GM12878 (cell line): ENCODE results near the gene CD3E.

ENCODE experiments used
- CHD4 ChIP-seq: fragments of 200-600 bp; sonication (generic); IDR thresholded peaks from 2 replicates; pipeline ENCODE4 v1.6.1; 2016; ENCODE audit warnings: mild to moderate bottlenecking
- CTCF ChIP-seq, 3 experiments: IDR thresholded peaks in 2 of 3; conservative IDR thresholded peaks in 1 of 3; 2 replicates each; pipeline ENCODE4 v1.5.1; 2011; ENCODE audit warnings: low read depth in 3 of 3, low read length in 3 of 3, mild to moderate bottlenecking in 3 of 3, control low read depth in 2 of 3, moderate library complexity in 2 of 3, inconsistent platforms in 1 of 3, mixed read lengths in 1 of 3; ENCODE audit not compliant: control insufficient read depth in 2 of 3, insufficient read depth in 1 of 3; ENCODE audit errors: extremely low read depth in 1 of 3
- EGR1 ChIP-seq, 2 experiments: IDR thresholded peaks; 1 replicate in 1 of 2; 2 replicates in 1 of 2; pipeline ENCODE4 v1.6.1; 2011 to 2012; ENCODE audit warnings: low read depth in 2 of 2, low read length in 2 of 2, borderline replicate concordance in 1 of 2, mild to moderate bottlenecking in 1 of 2, moderate library complexity in 1 of 2
- EP300 ChIP-seq, 2 experiments: fragments of 150-350 bp in 1 of 2; IDR thresholded peaks; 2 replicates each; pipeline ENCODE4 v1.6.1; 2011 to 2012; ENCODE audit warnings: low read depth in 2 of 2, low read length in 2 of 2, borderline replicate concordance in 1 of 2, improper control_type of control experiment in 1 of 2, inconsistent platforms in 1 of 2; ENCODE audit not compliant: control insufficient read depth in 1 of 2
- EZH2 ChIP-seq: IDR thresholded peaks from 2 replicates; pipeline ENCODE4 v1.6.1; 2012; ENCODE audit warnings: low read depth, mild to moderate bottlenecking, control low read depth, inconsistent platforms, low read length, borderline replicate concordance; ENCODE audit not compliant: control insufficient read depth
- FOS ChIP-seq: IDR thresholded peaks from 3 replicates; pipeline ENCODE4 v1.6.1; 2011; ENCODE audit warnings: borderline replicate concordance; ENCODE audit not compliant: insufficient read length; ENCODE audit errors: extremely low read depth
- FOXM1 ChIP-seq: IDR thresholded peaks from 2 replicates; pipeline ENCODE4 v1.6.1; 2012; ENCODE audit warnings: low read depth, mild to moderate bottlenecking, inconsistent platforms, low read length, moderate library complexity
- IKZF2 ChIP-seq, 2 experiments: fragments of 450-650 bp; IDR thresholded peaks; 2 replicates each; pipeline ENCODE4 v1.6.1; 2017; ENCODE audit warnings: mild to moderate bottlenecking in 2 of 2, moderate library complexity in 2 of 2
- NBN ChIP-seq: fragments of 450-650 bp; IDR thresholded peaks from 2 replicates; pipeline ENCODE4 v1.6.1; 2016
- POLR2A ChIP-seq: IDR thresholded peaks from 2 replicates; pipeline ENCODE4 v1.6.1; 2011; ENCODE audit warnings: low read depth, mild to moderate bottlenecking, low read length
- POLR2AphosphoS5 ChIP-seq: IDR thresholded peaks from 2 replicates; pipeline ENCODE4 v1.6.1; 2011; ENCODE audit warnings: mild to moderate bottlenecking, low read length, inconsistent platforms
- SMAD5 ChIP-seq: IDR thresholded peaks from 2 replicates; pipeline ENCODE4 v1.6.1; 2016; ENCODE audit warnings: antibody characterized with exemption, low read depth
- TAF1 ChIP-seq: IDR thresholded peaks from 2 replicates; pipeline ENCODE4 v1.6.1; 2011; ENCODE audit warnings: mild to moderate bottlenecking, low read depth, low read length, borderline replicate concordance
- TCF12 ChIP-seq: IDR thresholded peaks from 2 replicates; pipeline ENCODE4 v1.6.1; 2011; ENCODE audit warnings: low read depth, mild to moderate bottlenecking, low read length

- TF ChIP-seq CTCF (IDR thresholded peaks at IDR 0.05 in 2 of 3, conservative IDR thresholded peaks at IDR 0.05 in 1 of 3; ENCODE audit: control insufficient read depth in 2 of 3, extremely low read depth in 1 of 3, insufficient read depth in 1 of 3, low read depth in 3 of 3, low read length in 3 of 3): no peak
- TF ChIP-seq EGR1 (IDR thresholded peaks at IDR 0.05; ENCODE audit: borderline replicate concordance in 1 of 2, low read depth in 2 of 2, low read length in 2 of 2): no peak
- no peak for TF ChIP-seq TCF12
- no peak for TF ChIP-seq IKZF2 (IDR thresholded peaks at IDR 0.05)
- TF ChIP-seq POLR2AphosphoS5: no peak
- no peak for TF ChIP-seq EZH2
- TF ChIP-seq FOS: no peak
- TF ChIP-seq SMAD5: no peak
- no peak for TF ChIP-seq POLR2A
- no peak for TF ChIP-seq EP300 (IDR thresholded peaks at IDR 0.05; ENCODE audit: borderline replicate concordance in 1 of 2, control insufficient read depth in 1 of 2, low read depth in 2 of 2, low read length in 2 of 2)
- TF ChIP-seq TAF1: no peak
- no peak for TF ChIP-seq NBN
- no peak for TF ChIP-seq CHD4
- no peak for TF ChIP-seq FOXM1
These were observed 8.7 kb downstream of the CD3E start for GRCh38 chr11:118313242-118313641.
